HT1080 (cell line): ENCODE results near the gene SDK2. TPM values are rescaled to one million over a fixed set of nuclear protein-coding genes. Genes with fewer than 3 reads are reported as not detected.
"Not testable (repeated sequence)": the region's sequence is repeated elsewhere in the genome, so short reads cannot be mapped to it uniquely, and the experiment has no call there.

Source experiments
- DNase-seq: peaks from one replicate; pipeline ENCODE4 v3.0.0-alpha.2; 2015; ENCODE audit warnings: low read depth
- total RNA-seq: library from RNA; depleted of rRNA; stranded (reverse); fragments of >200 nt; shearing (Covaris generic); gene quantifications from 2 replicates; pipeline ENCODE4 v1.2.3, GENCODE V29; 2014

SDK2 gene
- total RNA-seq, 1 experiment from 2014 or later: 0.39 TPM

DNA sequence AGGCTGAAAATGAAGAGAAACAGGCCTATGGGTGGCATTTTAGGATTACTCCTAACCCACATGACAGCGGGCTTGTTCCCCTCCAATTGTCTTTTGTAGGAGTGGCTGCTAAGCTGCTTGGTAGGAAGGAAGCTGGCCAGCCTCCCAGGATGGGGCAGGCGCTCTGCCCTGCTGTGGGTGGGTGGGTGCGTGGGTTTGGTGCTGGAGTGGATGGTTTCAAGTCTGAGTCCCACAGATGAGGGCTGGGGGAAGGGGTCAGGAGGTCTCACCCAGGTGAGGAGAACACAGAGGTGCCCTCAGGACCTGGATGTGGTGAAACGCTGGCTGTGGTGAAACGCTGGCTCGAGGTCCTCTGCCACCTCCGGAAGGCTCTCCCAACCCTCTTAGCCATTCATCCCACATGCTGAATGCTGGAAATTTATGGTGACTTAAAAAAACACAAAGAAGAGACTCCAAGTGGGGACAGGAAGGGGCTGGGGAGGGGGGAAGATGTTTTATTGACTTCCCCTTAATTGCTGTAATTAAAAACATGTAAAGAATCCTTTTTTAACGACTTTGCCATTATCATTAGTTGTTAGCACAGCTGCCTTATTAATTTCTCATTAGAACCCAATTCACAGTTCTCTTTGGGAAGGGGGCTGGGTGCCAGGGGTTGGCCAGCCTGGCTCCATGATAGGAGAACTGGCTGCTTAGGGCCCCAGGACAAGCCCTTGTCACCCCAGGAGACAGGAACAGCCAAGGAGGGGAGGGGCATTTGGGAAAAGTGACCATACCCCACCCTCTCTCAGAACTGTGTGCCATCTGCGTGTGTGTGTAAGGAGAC lies 178.9 kb downstream of the SDK2 start:
- no peak for DNase-seq

GRCh38 chr17:73464447-73464846 lies 179.8 kb downstream of the SDK2 start:
- no peak for DNase-seq

DNA sequence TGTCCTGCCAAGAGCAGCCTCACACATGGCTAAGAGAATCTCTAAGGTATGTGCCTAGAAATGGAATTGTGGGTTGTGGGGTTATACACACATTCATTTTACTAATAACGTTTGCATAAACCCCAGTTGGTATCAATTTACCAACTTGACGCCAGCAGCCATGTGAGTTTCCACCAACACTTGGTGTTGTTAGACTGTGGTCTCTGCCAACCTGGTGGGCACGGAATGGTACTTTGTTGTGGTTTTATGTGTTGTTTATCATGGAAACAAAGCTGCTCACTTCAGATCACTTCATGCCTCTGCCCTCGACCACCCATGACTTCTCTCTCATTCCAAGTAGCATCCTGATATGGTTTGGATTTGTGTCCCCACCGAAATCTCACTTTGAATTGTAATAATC lies 180.4 kb downstream of the SDK2 start:
- DNase-seq: no peak

GRCh38 chr17:73462823-73463222 lies 181.4 kb downstream of the SDK2 start:
- no peak for DNase-seq

GRCh38 chr17:73459980-73460379 lies 184.3 kb downstream of the SDK2 start:
- no peak for DNase-seq

- DNase-seq: no peak
These were observed 188.5 kb downstream of the SDK2 start for GRCh38 chr17:73455767-73456166.

DNA sequence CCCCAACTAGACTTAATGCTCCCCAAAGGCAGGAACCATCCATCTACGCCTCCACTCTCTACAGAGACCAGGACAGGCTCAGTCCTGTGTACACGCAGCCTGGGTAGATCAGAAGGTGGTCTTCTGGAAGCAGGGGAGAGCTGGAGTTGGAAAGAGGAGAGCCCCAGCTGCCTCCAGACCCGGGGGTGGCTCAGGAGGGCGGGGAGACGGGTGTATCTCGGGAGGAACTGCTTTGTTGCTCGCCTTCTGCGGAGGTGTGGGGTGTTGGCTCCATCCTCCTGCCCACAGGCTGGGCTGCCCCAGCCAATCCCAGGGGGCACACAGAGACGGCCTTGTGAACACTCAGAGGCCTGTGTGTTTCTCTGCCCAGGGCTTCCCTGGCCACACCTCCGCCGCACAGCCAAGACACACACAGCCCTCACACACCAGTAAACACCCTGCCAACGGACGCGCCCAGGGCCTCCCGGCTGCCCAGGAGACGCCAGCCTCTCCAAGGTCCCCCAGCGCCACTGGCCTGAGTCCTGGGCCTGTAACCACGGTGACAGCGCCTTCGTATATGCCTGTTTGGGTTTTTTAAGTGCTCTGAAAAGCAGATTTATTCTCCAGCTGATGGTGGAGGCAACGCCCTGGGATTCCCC lies 189.1 kb downstream of the SDK2 start:
- DNase-seq: no peak

DNA sequence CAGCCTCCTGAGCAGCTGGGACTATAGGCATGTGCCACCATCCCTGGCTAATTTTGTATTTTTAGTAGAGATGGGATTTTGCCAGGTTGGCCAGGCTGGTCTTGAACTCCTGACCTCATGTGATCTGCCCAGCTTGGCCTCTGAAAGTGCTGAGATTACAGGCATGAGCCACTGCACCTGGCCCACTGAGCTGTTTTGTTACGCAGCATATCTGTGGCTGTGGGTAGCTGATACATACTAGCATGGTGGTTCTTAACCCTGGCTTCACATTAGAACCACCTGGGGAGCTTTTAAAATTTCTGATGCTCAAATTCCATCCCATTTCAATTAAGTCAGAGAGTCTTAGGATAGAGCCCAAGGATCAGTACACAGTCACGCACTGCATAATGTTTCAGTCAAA lies 190.8 kb downstream of the SDK2 start:
- not testable (repeated sequence) for DNase-seq

- DNase-seq: no peak
These were observed 191.2 kb downstream of the SDK2 start for GRCh38 chr17:73453090-73453489.

DNA sequence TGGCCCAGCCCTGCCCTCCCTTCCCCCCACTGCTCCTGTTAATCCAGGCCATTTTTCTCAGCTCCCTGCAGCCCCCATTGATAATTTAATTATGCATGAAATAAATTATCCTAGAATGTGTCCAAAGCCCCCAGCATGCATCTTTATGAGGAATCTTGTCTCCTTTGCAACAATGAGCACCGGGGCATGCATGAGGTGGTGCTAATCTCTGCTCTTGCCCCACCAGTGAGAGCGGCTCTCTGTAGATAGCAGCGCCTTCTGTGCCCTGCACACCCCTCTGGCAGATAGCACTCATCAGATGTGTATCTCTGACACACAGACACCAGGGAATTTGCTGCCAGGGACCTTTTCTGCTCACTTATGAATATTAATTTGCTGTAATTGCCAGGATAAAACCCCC lies 192.2 kb downstream of the SDK2 start:
- DNase-seq: no peak

DNA sequence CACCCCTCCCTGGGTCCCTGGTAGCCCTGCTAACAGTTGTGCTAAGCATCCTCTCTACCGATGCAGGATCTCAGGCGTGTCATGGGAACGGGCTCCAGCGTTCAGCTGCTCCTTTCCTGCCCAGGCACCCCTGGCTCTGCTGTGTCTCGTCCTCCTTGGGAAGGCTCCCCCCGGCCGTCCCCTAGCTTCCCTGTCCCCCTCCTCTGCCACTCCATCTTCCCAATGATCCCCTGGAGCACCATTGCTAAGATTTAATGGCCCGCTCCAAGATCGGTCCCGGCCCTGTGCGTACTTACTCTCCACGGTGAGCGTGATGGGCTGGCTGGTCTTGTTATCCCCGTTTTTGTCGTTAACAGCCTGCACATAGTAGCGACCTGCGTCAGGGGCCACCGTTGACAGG lies 196.9 kb downstream of the SDK2 start:
- no peak for DNase-seq

DNA sequence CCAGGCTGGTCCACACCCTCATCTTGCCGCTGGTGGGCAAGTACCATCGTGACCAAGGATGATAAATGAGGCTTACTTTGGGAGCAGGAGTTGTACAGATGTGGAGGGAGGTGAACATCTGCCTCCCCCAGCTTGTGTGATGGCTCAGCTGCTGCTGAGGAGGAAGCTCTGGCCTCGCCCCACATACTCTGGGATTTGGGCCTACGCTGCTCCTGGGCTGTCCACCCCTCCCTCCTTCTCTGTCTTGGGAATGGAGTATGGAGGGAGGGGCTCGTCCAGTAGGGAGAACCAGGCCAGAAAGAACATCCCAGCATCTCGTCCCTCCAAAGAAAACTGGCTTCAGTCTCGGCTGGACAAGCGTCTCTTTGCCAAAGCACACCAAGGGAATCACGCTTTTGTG lies 197.6 kb downstream of the SDK2 start:
- DNase-seq: no peak

DNA sequence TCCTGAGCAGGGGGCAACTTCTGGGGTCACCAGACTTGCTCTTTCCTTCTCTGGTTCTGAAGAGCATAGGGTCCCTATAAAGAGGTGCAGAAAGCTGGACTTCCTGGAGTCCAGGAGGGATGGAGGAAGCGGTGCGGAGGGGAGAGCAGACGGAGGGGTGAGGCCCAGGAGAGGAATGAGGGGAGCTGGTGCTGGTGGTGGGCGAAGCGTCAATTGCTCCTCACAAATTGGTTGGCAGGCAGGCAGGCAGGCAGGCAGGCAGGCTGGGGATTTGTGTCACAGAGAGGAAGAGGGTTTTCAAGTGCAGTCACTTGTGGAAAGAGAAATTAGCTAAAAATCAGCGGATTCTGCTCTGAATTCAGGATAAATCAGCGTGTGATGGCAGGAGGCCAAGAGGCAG lies 198.8 kb downstream of the SDK2 start:
- DNase-seq: no peak

GRCh38 chr17:73444021-73444420 lies 200.2 kb downstream of the SDK2 start:
- no peak for DNase-seq

DNA sequence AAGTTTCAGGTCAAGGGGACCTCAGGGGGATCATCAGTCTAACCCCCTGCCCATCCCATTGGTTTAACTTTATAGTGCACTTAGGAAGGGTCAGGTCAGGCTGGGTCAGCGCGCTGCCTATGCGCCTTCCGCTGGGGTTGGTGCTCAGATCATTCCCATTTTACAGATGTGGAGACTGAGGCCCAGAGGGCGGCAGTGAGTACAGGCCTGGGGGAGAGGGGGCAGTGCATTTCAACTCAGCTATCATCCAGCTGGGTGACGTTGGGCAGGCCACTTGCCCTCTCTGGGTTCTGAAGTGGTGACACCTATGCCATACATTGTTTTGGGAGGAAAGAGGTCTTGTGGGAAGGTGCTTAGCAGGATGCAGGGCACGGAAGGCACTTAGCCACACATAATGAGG lies 204.6 kb downstream of the SDK2 start:
- DNase-seq: no peak

- no peak for DNase-seq
These were observed 206.4 kb downstream of the SDK2 start for GRCh38 chr17:73437826-73438225.

DNA sequence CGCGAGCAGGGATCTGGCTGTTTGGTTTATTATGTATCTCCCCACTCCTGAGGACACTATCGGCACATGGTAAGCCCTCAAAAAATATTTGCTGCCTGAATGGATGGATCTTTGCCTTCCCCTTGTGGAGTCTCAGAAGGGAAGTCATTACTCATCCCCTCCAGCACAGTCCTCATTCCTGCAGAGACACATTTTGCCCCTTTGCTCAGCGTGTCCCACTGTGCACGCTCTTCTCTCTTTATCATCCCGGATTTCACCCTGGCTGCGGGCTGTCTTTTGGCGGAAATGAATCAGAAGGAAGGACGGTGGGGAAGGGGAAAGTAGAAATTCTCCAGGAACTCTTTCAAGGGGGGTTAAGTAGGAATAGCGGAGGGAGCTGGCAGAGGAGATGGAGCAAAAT lies 207.3 kb downstream of the SDK2 start:
- peak; percentile 89 for DNase-seq

DNA sequence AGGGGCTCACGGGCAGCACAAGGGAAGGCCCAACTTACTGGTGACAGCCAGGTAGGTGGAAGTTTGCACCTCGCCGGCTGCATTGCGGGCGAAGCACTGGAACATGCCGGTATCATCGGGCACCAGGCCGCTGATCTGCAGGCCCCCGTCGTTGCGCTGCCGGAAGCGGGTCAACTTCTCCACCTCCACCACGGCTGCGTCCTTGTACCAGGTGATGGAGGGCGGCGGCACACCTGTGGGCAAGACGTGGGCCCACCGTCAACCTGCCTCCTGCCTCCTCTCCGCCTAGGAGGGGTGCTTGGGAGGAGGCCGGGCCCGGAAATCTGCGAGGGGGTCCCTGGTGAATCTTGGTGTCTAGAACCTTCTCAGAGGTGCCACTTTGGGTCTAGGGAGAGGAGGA lies 208.8 kb downstream of the SDK2 start:
- DNase-seq: no peak

DNA sequence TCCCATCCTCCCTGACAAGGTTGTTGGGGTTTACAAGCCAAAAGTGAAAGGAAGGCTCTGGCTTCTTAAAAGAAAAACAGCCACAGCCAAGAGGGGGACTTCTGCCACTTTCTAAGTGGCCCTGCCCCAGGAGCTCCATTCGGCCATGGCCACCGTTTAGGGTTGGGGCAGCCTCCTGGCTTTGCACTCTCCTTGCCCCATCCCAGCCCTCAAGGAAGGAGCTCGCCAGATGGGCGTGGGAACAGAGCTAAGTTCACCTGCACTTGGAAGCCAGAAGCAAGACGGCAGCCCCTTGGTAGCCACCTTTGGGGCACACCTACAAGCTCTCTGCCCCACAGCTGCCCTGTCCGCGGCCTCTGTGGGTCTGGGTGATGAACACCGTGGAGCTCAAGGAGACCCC lies 210.1 kb downstream of the SDK2 start:
- DNase-seq: no peak

- DNase-seq: no peak
These were observed 210.7 kb downstream of the SDK2 start for GRCh38 chr17:73433501-73433900.

DNA sequence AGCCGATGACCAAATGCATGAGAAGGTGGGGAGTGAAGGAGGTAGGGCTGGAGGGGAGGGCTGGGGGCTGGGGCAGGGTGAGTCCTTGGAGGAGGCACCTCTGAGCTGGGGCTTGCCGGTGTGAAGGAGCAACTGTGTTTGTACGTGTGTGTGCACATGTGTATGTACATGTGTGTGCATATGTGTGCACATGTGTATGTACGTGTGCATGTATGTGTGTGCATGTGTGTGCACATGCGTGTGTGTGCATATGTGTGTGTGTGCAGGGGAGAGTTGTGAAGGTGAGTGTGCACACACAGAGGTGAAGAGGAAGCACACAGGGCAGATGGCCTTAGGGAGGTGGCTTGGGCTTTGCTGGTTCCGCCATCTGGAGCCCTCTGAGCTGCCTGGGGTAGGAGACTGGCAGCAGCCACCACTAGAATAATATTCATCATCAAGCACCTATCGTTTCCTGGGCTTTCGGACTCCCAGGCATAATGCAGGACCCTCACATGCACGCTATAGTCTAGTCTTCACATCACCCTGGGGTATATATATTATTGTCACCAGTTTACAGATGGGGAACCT lies 211.5 kb downstream of the SDK2 start:
- DNase-seq: no peak

- DNase-seq: peak; percentile 67
These were observed 212.6 kb downstream of the SDK2 start for GRCh38 chr17:73431401-73432205.
